ENCODE results near the gene NCF2.

NCF2 gene

DNA sequence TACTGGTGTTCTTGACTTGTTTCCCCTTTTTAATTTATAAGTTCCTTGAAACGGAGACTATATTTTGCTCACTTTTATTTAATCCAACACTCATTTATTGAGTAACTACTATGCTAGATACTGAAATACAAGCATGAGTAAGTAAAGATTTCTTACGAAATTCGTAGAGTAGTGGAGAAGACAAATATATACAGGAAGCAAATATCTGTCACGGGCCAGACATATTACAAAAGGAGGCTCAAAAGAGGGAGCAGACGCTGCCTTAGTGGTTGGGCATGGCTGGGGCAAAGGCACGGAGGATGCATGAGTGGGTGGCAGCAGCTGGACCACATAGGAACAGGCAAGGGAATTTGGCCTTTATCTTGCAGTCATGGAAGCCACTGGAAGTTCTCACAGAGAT lies 6.8 kb downstream of the NCF2 start:
- DNase-seq = peak; percentile 94 to 99

DNA sequence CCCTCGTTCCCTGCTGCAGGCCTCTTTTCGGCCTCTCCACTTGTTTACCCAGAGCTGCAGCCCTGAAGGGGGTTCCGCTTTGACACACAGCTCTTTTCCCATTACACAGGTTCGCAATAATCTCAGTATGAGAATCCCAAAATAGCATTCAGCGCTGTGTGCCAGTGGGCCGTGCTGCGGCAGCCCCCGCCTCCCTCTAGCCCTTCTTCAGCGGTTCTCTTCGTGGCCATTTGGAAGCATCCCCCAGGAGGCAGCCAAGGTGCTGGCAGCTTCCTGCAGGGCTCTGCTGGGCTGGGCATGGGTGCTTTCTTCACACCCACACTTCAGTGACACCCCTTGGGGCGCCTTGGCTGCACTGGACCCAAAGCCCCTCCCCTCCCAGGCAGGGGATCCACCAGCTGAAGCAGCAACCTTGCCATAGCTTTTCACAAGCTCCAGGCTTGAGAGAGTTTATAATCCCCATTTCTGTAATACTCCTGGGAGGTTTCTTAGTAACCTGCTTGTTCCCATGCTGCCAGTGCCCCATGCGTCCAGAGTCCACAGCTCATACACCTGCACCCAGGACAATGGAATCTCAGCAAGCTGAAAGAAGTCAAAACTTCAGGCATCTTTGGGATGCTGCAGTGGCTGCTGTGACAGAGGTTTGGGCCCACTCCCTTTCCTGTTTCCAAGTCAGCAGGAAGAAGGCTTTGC lies 8.1 kb downstream of the NCF2 start:
- no peak for DNase-seq

DNA sequence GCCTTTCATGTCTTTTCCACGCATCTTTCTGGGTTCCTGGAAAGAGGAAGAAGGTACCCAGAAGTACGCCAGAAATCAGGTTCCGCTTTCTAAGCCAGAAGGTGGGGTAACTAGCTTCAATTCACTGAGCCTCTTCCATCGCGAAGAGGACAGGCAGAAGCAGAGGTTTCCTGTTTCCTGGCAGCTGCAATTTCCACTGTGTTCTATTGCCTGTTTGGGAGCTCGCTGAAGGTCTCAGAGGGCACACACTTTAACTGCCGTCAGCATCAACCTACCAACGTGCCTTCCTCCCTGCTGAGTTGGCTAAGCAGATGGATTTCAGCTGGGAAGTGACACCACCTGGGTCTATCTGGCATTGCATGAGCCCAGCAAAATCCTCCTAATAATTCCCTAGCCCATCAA lies 10.0 kb downstream of the NCF2 start:
- DNase-seq = peak; percentile 90 to 96

DNA sequence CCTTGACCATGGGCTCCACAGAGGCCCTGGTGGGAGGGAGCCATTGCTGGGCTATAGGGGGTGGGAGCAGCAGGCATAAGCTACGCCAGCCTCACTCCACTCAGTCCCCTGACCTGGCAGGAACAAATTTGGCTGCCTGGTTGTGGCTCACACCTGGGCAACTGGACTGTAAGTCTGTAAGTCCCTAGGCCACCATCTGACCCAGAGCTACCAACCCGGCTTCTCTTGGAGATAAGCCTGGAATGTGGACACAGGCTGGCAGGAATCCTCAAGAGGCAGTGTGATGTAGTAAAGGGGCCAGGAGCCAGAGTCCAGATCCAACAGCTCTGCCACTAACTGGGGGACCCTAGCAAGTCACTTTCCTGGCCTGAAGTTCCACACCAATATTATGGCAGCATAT lies 11.4 kb downstream of the NCF2 start:
- DNase-seq = no peak

DNA sequence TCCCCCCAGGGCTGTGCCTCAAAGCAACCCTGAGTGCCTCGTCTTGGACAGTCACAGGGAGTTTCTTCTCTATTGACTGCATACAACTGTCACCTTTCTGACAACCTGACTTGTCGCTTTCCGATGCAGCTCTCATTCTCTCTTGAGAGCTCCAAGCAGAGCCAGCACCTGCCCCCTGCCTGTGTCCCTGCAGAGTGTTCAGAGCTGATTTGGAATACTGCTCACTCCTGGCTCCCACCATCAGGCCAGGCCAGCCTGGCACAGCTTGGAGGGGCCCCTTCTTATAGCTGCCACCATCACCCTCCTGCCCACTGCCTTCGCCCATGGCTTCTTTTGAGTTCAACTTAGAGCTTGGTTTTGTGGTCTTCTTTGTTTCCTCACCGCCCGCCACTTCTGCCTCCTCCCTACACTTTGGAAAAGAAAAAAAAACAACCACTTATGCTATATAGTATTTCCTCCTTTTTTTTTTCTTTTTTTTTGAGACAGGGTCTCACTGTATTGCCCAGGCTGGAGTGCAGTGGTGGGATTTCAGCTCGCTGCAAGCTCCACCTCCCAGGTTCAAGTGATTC lies 12.3 kb downstream of the NCF2 start:
- peak in 1 of 2 donors; percentile 44 for DNase-seq

DNA sequence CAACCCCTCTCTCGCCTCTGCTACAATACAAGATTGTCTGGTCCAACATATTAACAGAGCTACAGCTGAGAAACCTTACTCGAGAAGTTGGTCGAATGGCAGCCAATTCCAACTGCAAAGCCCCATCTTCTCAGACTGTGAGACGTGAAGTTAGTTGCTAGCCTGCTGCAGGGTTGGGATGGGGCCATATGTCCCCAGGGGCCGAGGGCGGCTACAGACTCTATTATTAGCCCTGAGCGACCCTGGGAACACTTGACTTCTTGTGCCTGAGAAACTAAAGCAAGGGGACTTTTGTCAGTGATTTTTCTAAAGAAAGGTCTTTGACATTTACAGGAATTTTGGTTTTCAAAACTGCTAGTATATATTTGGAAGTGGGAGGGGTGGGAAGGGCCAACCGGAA lies 13.7 kb downstream of the NCF2 start:
- no peak for DNase-seq

DNA sequence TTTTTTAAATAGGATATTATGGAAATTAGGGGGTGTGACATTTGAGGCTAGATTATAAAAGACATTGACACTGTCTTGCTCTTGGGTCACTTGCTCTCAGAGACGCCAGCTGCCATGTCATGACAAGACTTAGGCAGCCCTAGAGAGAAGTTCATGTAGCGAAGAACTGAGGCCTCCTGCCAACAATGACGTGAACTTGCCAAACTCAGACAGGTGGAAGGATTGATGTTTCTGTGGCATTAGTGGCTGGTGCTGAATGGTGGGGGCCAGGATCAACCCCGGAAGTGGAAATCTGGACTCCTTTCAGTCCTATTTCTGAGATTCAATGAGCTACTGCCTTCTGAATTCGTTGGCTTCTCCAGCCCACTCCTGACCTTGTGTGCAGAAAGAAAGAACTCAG lies 14.7 kb downstream of the NCF2 start:
- no peak for DNase-seq

DNA sequence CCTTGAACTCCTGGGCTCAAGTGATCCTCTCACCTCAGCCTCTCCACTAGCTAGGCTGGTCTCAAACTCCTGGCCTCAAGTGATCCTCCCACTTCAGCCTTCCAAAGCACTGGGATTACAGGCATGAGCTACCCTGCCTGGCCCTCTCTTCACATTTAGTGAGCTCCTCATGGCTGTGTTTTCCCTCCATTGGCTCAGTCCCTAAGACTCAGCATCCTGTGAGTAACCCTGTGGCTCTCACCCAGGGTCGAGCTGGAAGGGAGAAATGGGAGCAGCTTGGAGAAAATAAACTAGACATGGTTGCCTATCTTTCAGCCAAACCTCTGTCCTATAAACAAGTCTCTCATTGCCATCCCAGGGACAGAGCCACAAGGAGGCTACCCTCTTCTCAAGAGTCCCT lies 17.5 kb downstream of the NCF2 start:
- no peak for DNase-seq

DNA sequence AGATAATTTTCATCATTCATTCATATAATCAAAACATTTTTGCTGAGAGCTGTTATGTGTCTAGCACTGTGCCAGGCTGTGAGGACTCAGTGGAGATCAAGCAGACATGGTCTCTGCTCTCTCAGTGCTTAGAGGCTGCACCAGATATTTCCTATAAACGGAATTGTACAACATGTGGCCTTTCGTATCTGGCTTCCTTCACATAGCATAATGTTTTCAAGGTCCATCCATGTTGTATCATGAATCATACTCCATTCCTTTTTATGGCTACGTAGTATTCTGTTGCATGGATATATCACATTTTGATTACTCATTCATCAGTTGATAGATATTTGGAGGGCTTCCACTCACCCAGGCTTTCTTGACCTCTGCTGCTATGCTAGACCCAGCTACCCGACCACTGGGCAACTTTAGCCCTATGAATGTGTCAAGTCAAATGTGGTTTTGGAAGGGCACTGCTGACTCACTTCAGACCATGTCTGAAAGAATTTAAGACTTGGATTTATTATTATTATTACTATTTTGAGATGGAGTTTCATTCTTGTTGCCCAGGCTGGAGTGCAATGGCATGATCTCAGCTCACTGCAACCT lies 18.5 kb downstream of the NCF2 start:
- DNase-seq = no peak

DNA sequence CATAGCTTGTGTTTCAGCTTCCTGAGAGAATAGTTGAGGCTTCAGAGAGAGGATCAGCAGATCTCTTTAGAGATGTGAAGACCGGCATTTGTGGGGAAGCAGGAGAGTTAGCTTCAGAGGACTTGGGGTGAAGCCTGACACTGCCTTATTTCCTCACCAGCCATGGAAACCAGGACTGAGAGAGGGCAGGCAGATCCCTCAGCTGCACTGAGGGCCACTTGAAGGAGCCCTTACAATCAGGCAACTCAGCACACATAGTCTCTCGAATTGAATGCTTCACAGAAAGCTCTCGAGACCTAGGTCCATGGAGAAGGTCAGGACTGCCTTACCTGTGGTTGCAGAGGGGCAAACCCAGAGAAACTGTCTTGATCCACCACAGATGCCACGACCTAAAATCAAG lies 19.8 kb downstream of the NCF2 start:
- no peak for DNase-seq

DNA sequence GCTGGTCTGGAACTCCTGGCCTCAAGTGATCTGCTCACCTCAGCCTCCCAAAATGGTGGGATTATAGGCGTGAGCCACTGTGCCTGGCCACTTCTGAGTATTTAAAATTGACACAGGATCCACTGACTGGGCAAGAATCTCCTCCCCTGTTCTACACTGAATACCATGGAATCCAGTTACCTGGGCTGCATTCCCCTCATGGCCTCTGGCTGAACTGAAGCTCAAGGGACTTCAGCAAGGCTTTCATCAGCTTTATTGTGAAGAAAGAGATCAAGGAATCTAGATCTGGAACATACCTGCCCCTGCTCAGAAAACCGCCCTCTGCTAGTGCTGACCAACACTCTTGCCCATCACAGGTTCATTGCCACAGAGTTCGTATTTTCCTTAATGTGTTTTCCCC lies 20.5 kb downstream of the NCF2 start:
- no peak for DNase-seq

DNA sequence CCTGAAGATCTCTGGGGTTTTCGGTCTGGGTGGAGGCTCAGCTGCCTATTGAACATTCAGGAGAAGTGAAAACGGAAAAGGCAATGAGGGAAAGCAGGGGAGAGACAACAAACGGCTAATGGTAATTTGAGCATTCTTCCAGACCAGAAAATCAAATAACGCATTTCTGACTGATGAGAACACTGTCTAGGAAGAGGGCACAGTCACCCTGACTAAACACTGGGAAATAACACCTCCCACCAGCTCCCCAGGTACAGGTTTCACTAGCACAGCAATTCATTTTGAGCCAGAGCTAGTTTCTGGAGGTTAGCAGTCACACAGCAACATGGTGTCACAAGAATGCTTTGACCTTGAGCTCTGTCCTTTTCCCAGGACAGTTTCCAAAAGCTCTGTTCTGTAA lies 21.1 kb downstream of the NCF2 start:
- no peak for DNase-seq

DNA sequence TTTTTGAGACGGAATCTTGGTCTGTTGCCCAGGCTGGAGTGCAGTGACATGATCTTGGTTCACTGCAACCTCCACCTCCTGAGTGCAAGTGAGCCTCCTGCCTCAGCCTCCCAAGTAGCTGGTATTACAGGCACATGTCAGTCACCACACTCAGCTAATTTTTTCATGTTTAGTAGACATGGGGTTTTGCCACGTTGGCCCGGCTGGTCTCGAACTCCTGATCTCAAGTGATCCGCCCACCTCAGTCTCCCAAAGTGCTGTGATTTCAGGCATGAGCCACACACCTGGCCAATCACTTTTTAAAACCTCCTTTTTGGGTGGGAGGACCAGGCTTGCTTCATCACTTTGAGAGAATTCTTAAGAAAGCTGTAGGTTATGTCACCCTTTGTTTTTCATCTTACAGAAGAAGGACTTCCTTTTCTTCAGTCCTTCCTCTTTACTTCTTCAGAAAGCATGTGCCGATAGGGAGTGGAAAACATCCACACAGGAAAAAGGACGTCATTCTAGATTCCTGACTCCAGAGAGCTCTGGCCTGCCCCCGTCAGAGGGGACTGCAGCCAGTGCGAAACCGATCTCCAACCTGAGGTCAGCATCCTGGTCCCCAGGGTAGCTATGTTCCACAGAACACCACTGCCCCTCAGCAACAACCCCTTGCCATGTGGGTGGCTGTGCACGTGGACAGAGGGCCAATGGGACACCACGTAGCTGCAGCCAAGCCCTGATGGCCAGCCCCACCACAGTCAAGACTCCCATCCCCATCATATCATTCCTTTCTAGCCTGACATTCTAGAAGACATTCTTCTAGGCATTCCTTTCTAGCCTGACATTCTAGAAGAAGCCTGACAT lies 21.9 kb downstream of the NCF2 start:
- peak; percentile 86 to 93 for DNase-seq

DNA sequence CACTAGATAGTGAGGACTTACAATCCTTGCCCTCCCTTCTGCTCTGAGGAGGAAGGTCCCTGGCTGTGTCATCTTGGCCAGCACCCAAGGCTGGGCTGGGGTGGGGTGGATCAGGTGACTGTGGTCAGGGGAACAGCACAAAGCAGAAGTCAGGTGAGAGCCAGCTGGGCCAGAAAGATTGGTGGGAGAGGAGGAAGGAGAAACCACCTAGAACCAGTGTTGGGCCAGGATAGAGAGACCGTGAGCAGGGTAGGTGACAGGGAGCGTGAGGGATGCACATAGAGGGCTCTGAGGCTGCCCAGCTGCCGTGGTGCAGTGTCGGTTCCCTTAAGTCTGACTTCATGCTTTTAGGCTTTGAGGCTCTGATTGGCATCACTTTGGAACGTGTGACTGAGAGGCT lies 22.7 kb downstream of the NCF2 start:
- DNase-seq = peak; percentile 71 to 84

DNA sequence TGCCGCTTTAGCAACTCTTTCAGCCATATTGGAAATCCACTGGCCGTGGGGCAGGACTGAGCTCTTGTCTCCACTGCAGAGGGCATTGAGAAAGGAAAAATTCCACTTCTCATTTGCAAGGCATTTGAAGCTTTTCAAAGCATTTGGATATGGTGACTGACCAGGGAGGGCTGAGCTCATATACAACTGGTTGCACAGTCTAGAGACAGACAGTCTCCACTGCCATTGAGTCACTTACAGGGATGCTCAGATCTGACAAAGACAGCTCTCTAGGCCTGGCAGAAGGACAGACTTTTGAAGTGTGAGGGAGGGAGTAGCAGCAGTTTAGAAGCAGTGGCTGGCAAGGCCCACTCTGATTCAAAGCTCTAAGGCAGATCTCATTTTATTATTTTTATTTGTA lies 24.2 kb downstream of the NCF2 start:
- DNase-seq = no peak

DNA sequence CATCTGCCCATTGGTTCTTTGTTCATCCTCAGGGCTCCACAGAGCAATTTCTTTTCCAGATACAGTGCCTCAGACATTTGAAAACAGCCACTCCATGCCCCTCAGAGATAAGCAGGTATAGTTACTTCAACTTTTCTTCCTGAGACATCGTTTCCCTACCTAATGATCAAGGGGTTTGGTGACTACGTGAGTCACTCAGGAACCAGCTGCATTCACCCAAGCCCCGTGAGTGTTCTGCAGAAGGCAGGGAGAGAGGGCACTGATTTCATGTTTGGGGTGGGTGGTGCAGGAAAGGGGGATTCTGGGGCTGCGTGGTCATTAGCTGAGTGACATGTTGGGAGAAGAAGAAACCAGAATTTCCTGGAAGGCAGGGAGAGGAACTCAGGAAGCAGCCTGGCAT lies 25.0 kb downstream of the NCF2 start:
- DNase-seq = no peak

DNA sequence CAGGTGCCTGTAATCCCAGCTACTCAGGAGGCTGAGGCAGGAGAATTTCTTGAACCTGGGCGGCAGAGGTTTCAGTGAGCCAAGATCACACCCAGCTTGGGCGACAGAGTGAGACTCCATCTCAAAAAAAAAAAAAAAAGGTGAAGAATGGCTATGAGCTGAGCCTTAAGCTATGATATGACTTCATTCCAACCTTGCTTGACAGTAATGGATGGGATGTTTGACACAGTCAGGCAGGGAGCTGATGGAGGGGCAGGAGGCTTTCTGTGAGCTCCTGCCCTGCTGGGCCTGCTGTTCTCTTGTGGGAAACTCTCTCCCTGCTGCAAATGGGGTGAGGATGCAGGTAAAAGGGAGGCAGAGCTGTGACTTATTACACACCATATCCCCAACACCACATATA lies 27.6 kb downstream of the NCF2 start:
- no peak for DNase-seq

DNA sequence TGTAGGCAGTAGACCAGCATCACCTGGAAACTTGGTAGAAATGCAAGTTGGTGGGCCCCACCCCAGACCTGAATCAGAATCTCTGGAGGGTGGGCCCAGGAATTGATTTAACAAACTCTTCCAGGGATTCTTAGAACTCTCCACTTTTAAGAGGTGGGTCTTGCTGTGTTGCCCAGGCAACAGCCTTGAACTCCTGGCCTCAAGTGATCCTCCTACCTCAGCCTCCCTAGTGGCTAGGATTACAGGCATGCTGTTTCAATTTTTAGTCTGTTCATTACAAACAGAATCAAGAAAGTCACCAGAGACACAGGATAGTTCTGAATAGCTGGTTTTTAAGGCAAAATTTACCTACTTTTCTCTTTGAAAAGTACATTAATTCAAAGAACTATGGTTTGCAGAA lies 31.2 kb downstream of the NCF2 start:
- no peak for DNase-seq

DNA sequence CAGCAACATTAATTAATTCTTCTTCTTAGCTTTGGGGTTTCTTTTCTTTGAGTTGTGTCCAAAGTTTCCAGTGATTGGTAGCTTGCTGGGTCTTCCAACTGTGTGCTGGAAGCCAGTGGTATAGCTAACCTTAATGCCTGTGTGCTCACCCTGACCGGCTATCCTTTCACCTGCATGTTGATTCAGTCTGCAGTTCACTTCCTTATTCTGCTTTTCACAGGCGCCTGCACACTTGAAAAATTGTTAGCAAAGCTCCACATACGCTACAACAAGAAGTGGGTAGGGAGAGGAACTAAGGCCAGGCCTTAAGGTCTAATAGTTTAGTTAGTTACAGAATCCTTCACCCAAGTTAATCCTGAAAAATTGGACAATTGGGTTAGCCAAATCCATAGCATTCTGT lies 35.7 kb downstream of the NCF2 start:
- DNase-seq = peak; percentile 34 to 37

DNA sequence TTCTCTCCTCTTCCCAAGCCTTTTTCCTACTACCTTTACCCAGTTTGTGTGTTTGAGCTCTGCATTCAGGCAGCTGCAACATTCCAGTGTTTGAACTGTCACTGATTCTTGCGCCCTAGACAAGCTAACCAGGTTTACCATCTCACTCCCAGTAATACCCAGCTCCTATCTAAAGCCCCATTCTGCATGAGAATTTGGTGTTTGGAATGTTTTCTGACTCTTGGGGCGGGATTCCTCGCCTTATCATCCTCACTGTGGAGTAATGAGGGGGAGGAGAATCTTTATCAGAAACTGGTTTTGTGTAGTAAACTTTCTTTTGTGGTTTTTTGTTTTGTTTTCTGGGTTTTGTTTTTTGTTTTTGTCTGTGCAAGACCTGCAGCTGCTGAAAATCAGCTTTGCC lies 36.5 kb downstream of the NCF2 start:
- no peak for DNase-seq

DNA sequence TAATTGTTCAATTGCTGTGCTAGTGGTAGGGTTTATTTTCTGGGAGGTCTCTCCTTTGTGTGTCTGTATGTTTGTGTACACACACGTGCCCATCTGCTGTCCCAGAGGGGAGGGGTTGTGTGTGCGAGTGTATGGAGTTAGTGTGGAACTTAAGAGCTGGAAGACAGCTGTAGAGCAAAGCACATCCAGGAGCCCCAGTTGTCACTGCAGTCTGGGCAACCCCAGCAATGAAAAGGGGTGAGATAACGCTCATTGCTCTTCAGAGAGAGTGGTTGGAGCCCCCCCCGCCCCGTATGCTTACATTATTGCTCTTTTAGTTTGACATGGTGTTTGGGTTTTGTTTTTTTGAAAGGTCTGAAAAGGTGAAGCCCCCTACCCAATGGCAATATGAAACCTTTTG lies 36.9 kb downstream of the NCF2 start:
- DNase-seq = no peak

DNA sequence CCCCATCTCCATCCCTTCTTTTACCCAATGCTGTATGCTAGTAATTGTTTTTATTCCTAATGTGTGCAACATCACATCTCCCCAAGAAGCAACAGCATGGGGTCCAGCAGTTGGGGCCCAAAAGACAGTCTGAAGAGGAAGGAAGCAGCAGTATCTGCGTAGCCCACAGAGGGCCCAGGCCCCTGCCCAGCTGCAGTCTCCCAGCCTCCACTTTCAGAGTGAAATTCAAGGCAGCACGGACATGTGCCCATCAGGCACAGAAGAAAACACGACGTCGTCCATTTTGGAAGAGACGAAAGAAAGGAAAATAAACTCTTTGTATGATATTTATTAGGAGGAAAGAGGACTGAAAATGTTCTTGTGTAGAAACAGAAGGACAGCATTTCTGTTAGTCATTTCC lies 37.4 kb downstream of the NCF2 start:
- DNase-seq = peak in 1 of 2 donors; percentile 27

DNA sequence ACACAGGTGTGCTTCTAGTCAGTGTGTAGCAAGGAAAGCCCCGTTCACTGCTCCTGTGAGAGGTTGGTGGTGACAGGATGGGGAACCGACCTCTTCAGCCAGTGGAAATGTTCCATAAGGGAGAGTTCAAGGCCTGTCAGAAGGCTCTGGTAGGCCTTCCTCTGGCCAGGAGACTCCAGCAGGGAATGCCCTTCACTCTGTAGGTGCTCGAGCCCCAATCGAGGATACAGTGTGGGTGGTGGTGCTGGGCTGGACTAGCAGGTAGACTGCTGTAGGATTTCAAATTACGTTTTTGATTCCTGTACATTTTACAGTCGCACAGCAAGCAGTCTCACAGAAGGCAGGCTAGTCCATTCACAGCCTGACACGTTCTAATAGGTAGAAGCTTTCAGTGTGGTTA lies 37.8 kb downstream of the NCF2 start:
- DNase-seq = peak in 1 of 2 donors; percentile 42

DNA sequence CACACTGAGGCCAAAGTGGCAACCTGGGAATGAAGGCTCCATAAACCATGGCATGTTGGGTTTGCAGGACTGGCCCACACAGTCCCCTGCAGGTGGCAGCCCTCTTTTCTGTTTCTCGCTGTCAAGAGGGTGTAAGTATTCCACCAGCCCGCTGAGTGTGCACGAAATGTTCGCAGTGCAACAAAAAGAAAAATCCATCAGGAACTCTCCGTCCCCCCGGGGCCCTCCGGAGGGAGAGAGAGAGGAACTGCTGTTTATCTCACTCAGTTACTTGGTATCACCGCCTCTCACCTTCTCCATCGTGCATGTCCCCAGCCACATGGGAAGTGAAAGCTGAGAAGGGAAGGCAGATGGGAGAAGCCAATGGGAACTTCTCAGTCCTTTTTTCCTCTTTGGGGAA lies 38.3 kb downstream of the NCF2 start:
- DNase-seq = peak in 1 of 2 donors; percentile 29
